Measurements from ENCODE around the gene ARL16.

DNA sequence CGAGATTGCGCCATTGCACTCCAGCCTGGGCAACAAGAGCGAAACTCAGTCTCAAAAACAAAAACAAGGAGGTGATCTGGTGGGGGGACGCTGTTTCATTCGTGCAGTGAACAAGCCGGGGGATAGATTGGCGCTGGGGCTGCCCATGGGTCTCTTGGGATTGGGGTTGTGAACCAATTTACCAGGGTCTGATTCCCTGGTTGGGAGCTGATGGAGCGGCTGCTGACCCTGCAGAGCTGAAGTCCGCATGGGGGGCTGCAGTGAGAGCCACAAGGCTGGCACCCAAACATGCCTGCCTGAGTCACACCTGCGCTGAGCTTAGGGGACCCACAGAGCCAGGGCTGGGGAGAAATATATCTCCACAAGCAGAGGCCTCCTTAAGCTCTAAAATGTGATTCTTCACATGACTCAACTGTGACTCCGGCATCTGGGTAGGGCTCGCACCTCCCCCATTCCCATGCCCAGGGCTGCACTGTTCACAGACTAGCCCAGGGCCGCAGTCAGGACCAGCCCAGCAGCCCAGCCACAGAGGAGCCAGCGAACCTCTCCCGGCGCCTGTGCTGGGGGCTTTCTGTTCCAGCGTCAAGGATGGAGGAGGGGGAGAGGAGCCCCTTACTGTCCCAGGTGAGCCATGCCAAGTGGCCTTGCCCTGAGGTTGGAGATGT, 41.6 kb downstream of the ARL16 start:
- TF ChIP-seq ETV6 (CRISPR knock-in tag; IDR thresholded peaks at IDR 0.05) = no peak
- no peak for TF ChIP-seq JUN (CRISPR knock-in tag; IDR thresholded peaks at IDR 0.05)
- no peak for TF ChIP-seq CTCF (IDR thresholded peaks at IDR 0.05)
- TF ChIP-seq SMAD3 (CRISPR knock-in tag; IDR thresholded peaks at IDR 0.05; ENCODE audit: borderline replicate concordance) = no peak
- no peak for TF ChIP-seq NR2C2 (CRISPR knock-in tag; IDR thresholded peaks at IDR 0.05)
- TF ChIP-seq, protein P1, sequence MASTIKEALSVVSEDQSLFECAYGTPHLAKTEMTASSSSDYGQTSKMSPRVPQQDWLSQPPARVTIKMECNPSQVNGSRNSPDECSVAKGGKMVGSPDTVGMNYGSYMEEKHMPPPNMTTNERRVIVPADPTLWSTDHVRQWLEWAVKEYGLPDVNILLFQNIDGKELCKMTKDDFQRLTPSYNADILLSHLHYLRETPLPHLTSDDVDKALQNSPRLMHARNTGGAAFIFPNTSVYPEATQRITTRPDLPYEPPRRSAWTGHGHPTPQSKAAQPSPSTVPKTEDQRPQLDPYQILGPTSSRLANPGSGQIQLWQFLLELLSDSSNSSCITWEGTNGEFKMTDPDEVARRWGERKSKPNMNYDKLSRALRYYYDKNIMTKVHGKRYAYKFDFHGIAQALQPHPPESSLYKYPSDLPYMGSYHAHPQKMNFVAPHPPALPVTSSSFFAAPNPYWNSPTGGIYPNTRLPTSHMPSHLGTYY (CRISPR knock-in tag; IDR thresholded peaks at IDR 0.05) = no peak
